Measurements from ENCODE around the gene TRPV4. TPM values are rescaled to one million over a fixed set of nuclear protein-coding genes. Genes with fewer than 3 reads are reported as not detected.

TRPV4 gene
- total RNA-seq, 1 experiment from 2014 or later: 2.4 TPM

- no peaks in the 10 kb centered on the region for H3K9me3 ChIP-seq (ENCODE audit: low read length)
- DNase-seq: no peak
- H3K4me1 ChIP-seq (ENCODE audit: insufficient read depth, low read length): no peaks in the 10 kb centered on the region
- BruUV-seq (replicated peaks): no TSS peak
- no peak for ATAC-seq
- H3K27me3 ChIP-seq (ENCODE audit: low read length): no peaks in the 10 kb centered on the region
- H3K4me3 ChIP-seq (ENCODE audit: low read length): no peak overlapping the region
- TF ChIP-seq CTCF (conservative IDR thresholded peaks at IDR 0.05; ENCODE audit: low read depth, low read length): no peak
- TF ChIP-seq EZH2phosphoT487 (IDR thresholded peaks at IDR 0.05; ENCODE audit: borderline replicate concordance, low read length): no peak
- TF ChIP-seq EZH2 (IDR thresholded peaks at IDR 0.05; ENCODE audit: low read length, unreplicated experiment): no peak
- no peaks in the 10 kb centered on the region for H4K20me1 ChIP-seq (ENCODE audit: low read length)
- H3F3A ChIP-seq (ENCODE audit: low read length, unreplicated experiment): no peaks in the 10 kb centered on the region
- CTCF ChIA-PET: interaction anchor here (0.5 to 0.6 kb wide), 2 partner anchors 23 to 62 kb away, joined by 3 to 4 read pairs; no protein-coding TSS in a partner anchor
- intact Hi-C loops (cut with micrococcal nuclease): no loop called here
- H2AFZ ChIP-seq (ENCODE audit: low read length): no peak overlapping the region
- no peaks in the 10 kb centered on the region for H3K79me2 ChIP-seq (ENCODE audit: low read length)
- H3K27ac ChIP-seq (ENCODE audit: low read length): no peak overlapping the region
- H3K4me2 ChIP-seq (ENCODE audit: low read length): no peak overlapping the region
- no peak overlapping the region for H3K9ac ChIP-seq (ENCODE audit: low read length)
- POLR2A ChIA-PET (ENCODE audit: unreplicated experiment): no interaction called here
- no peaks in the 10 kb centered on the region for H3K9me2 ChIP-seq (replicated peaks; ENCODE audit: low read length)
- no peaks in the 10 kb centered on the region for H3K36me3 ChIP-seq (ENCODE audit: low read depth, low read length)
Measured at GRCh38 chr12:109783135-109783964, 49.8 kb downstream of the TRPV4 start.

- Histone ChIP-seq H3K9me2 (replicated peaks; ENCODE audit: low read length) (no peaks in the 10 kb centered on the region), H3K9me3 (ENCODE audit: low read length) (no peaks in the 10 kb centered on the region), H3K4me2 (ENCODE audit: low read length) (no peak overlapping the region), H3F3A (ENCODE audit: low read length, unreplicated experiment) (no peaks in the 10 kb centered on the region), H3K27me3 (ENCODE audit: low read length) (no peaks in the 10 kb centered on the region), H4K20me1 (ENCODE audit: low read length) (no peaks in the 10 kb centered on the region), H3K79me2 (ENCODE audit: low read length) (no peaks in the 10 kb centered on the region), H3K4me1 (ENCODE audit: insufficient read depth, low read length) (no peaks in the 10 kb centered on the region; the same call in 1 of the 2 replicates), H3K27ac (ENCODE audit: low read length) (no peak overlapping the region), H2AFZ (ENCODE audit: low read length) (no peak overlapping the region), H3K9ac (ENCODE audit: low read length) (no peak overlapping the region), H3K4me3 (ENCODE audit: low read length) (no peak overlapping the region), H3K36me3 (ENCODE audit: low read depth, low read length) (no peaks in the 10 kb centered on the region)
- intact Hi-C loops (cut with micrococcal nuclease): no loop called here
- POLR2A ChIA-PET (ENCODE audit: unreplicated experiment): no interaction called here
- CTCF ChIA-PET: no interaction called here
- DNase-seq (no peak), ATAC-seq (no peak)
- BruUV-seq (replicated peaks): no TSS peak
- TF ChIP-seq EZH2 (IDR thresholded peaks at IDR 0.05; ENCODE audit: low read length, unreplicated experiment) (no peak), EZH2phosphoT487 (IDR thresholded peaks at IDR 0.05; ENCODE audit: borderline replicate concordance, low read length) (no peak), CTCF (conservative IDR thresholded peaks at IDR 0.05; ENCODE audit: low read depth, low read length) (no peak)
Measured at GRCh38 chr12:109782326-109782703, 50.9 kb downstream of the TRPV4 start.

- H2AFZ ChIP-seq (ENCODE audit: low read length): no peak overlapping the region
- H4K20me1 ChIP-seq (ENCODE audit: low read length): no peaks in the 10 kb centered on the region
- POLR2A ChIA-PET (ENCODE audit: unreplicated experiment): no interaction called here
- H3F3A ChIP-seq (ENCODE audit: low read length, unreplicated experiment): no peaks in the 10 kb centered on the region
- CTCF ChIA-PET: interaction anchor here (0.6 kb wide), 1 partner anchor 458 kb away, joined by 3 read pairs; no protein-coding TSS in a partner anchor
- H3K4me3 ChIP-seq (ENCODE audit: low read length): no peak overlapping the region
- no peaks in the 10 kb centered on the region for H3K9me3 ChIP-seq (ENCODE audit: low read length)
- H3K9me2 ChIP-seq (replicated peaks; ENCODE audit: low read length): no peaks in the 10 kb centered on the region
- intact Hi-C loops (cut with micrococcal nuclease): no loop called here
- DNase-seq (no peak), ATAC-seq (no peak)
- H3K4me2 ChIP-seq (ENCODE audit: low read length): no peak overlapping the region
- no peaks in the 10 kb centered on the region; the same call in 1 of the 2 replicates for H3K4me1 ChIP-seq (ENCODE audit: insufficient read depth, low read length)
- H3K27me3 ChIP-seq (ENCODE audit: low read length): no peaks in the 10 kb centered on the region
- no TSS peak for BruUV-seq (replicated peaks)
- H3K79me2 ChIP-seq (ENCODE audit: low read length): no peaks in the 10 kb centered on the region
- no peak overlapping the region for H3K27ac ChIP-seq (ENCODE audit: low read length)
- no peaks in the 10 kb centered on the region for H3K36me3 ChIP-seq (ENCODE audit: low read depth, low read length)
- no peak for TF ChIP-seq CTCF (conservative IDR thresholded peaks at IDR 0.05; ENCODE audit: low read depth, low read length)
- no peak for TF ChIP-seq EZH2phosphoT487 (IDR thresholded peaks at IDR 0.05; ENCODE audit: borderline replicate concordance, low read length)
- no peak for TF ChIP-seq EZH2 (IDR thresholded peaks at IDR 0.05; ENCODE audit: low read length, unreplicated experiment)
- no peak overlapping the region for H3K9ac ChIP-seq (ENCODE audit: low read length)
Measured at GRCh38 chr12:109781668-109782325, 51.4 kb downstream of the TRPV4 start.

Measured in PC-3 (cell line).